ENCODE results near the gene SLC25A52. TPM values are rescaled to one million over a fixed set of nuclear protein-coding genes. Genes with fewer than 3 reads are reported as not detected.

Gene SLC25A52
- total RNA-seq, 1 donor from 2014 or later, result not detected

DNA sequence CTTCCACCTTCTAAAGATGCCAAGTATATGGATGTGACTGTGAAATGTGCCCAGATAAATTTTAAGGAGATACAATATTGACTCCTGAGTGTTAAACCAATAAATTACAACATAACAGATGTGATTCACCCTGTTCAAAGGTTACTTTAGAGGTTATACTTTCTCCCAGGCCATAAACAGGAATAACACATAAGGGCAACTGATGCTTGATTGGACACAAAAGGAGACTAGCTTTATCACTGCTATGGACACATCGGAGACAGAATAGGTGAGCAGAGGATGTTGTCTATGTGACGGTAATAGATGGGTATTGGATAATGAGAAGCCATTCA, 31.9 kb upstream of the SLC25A52 start:
- Mint-ChIP-seq H3K9me3 (no peaks in the 10 kb centered on the region), H3K27ac (no peak overlapping the region), H3K4me3 (no peak overlapping the region), H3K36me3 (no peaks in the 10 kb centered on the region), H3K27me3 (no peaks in the 10 kb centered on the region), H3K4me1 (ENCODE audit: unreplicated experiment) (no peaks in the 10 kb centered on the region)
- no peak for DNase-seq (ENCODE audit: extremely low spot score, unreplicated experiment)
- TF ChIP-seq, protein P1, sequence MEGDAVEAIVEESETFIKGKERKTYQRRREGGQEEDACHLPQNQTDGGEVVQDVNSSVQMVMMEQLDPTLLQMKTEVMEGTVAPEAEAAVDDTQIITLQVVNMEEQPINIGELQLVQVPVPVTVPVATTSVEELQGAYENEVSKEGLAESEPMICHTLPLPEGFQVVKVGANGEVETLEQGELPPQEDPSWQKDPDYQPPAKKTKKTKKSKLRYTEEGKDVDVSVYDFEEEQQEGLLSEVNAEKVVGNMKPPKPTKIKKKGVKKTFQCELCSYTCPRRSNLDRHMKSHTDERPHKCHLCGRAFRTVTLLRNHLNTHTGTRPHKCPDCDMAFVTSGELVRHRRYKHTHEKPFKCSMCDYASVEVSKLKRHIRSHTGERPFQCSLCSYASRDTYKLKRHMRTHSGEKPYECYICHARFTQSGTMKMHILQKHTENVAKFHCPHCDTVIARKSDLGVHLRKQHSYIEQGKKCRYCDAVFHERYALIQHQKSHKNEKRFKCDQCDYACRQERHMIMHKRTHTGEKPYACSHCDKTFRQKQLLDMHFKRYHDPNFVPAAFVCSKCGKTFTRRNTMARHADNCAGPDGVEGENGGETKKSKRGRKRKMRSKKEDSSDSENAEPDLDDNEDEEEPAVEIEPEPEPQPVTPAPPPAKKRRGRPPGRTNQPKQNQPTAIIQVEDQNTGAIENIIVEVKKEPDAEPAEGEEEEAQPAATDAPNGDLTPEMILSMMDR (conservative IDR thresholded peaks at IDR 0.05), result no peak

DNA sequence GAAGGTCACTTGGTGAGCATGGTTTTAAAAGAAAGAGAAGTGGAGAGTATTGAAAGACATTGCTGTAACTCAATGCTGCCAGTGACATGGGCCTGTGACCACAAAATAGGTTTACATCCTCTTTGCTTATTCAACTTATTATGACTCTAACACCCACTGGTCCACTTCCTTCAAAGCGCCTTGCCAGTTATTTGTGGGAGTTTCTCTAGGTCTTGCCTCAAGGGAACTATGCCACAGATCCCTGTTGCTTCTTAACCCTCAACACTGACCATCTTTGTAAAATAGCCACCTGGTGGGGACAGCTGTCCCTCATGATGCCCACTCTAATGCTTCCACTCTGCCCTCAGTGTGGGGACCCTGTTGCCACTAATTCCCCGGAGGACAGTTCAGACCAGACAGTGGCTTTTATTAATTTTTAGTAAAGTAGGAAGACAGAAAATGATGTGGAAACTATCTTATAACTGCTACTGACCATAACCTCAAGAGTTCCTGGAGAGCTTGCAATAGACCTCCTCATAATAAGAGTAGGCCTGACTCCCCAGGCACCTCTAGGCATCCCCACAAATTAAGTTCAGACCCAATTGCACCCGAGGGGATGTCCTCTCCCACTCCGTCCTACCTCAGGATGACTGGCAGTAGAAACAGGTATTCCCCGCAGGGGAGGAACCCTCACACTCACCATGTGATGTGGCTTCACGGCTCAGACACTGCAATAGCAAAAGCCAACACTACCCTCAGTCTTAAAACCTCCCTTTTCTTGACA, 31.3 kb upstream of the SLC25A52 start:
- TF ChIP-seq, protein P1 (conservative IDR thresholded peaks at IDR 0.05), result no peak
- Mint-ChIP-seq H3K9me3 (no peaks in the 10 kb centered on the region), H3K36me3 (no peaks in the 10 kb centered on the region), H3K27me3 (no peaks in the 10 kb centered on the region), H3K4me3 (no peak overlapping the region), H3K4me1 (ENCODE audit: unreplicated experiment) (no peaks in the 10 kb centered on the region), H3K27ac (no peak overlapping the region)
- no peak for DNase-seq (ENCODE audit: extremely low spot score, unreplicated experiment)

DNA sequence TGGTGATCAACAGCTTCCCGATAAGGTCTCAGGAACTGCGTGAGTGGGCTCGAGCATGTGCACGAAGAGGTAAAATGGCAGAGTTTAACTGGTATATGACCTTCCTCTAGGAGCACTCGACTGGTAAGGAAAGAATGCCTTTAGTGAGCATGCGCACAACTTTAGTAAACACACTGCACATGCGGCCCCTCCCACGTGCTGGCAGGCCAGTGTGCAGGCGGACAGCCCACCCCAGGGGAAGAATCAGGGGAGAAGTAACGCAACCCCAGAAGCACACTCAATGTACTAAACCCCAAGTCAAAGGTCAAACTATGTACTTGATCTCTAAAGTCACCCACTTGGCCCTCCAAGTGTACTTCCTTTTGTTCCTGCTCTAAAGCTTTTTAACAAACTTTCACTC, 28.7 kb upstream of the SLC25A52 start:
- no peak for DNase-seq (ENCODE audit: extremely low spot score, unreplicated experiment)
- Mint-ChIP-seq H3K27me3 (no peaks in the 10 kb centered on the region), H3K27ac (no peak overlapping the region), H3K9me3 (no peaks in the 10 kb centered on the region), H3K4me3 (no peak overlapping the region), H3K4me1 (ENCODE audit: unreplicated experiment) (no peaks in the 10 kb centered on the region), H3K36me3 (no peaks in the 10 kb centered on the region)
- TF ChIP-seq, protein P1 (conservative IDR thresholded peaks at IDR 0.05), result no peak

DNA sequence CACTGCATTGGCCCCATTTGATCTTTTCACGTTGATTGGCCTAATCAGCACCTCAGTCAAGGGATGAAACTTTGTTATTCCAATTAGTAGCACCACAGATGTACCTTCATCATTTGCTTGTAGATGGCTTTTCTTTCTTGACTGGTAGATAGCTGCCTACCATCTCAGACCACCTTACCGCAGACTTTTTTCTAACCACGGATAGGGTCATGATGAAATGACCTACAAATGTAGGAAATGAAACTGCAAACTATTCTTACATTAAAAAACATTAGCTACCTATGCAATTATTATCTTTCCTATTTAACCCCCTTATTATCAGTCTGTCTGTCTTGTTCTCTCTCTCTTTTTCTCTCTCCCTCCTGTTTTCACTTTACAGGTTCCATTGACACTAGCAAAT, 22.4 kb upstream of the SLC25A52 start:
- Mint-ChIP-seq H3K27ac (no peak overlapping the region), H3K4me3 (no peak overlapping the region), H3K27me3 (no peaks in the 10 kb centered on the region), H3K36me3 (no peaks in the 10 kb centered on the region), H3K4me1 (ENCODE audit: unreplicated experiment) (no peaks in the 10 kb centered on the region), H3K9me3 (peaks cover 6% of the 10 kb centered on the region)
- TF ChIP-seq, protein P1 (conservative IDR thresholded peaks at IDR 0.05), result no peak
- no peak for DNase-seq (ENCODE audit: extremely low spot score, unreplicated experiment)

DNA sequence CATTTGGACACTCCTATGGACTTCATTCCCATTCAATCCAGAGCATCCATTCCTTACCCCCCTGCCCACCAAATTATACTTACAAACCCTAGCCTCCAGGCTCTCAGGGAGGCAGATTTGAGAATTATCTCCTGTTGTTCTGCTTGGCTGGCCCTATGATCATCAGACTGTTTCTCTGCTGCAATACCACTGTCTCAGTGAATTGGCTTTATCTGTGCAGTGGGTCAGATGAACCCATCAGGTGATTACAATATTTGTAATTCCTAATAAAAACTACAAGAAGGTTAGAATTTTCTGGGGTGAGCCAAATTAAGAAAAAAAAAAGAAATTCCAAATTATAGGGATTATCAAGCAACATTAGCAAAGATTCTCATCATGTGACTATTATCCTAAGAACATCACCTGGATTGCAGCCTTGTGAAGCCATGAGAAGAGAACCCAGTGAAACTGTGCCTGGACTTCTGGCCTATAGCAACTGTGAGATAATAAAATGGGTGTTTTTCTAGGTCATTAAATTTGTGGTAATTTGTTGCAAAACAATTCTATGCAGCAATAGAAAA, 17.8 kb upstream of the SLC25A52 start:
- TF ChIP-seq, protein P1 (conservative IDR thresholded peaks at IDR 0.05), result no peak
- H3K9me3 Mint-ChIP-seq, result peaks cover 9% of the 10 kb centered on the region

More for the DNA sequence above, 17.8 kb upstream of the SLC25A52 start:
- Mint-ChIP-seq H3K4me3 (no peak overlapping the region), H3K4me1 (ENCODE audit: unreplicated experiment) (peaks cover 4% of the 10 kb centered on the region), H3K27me3 (no peaks in the 10 kb centered on the region), H3K36me3 (no peaks in the 10 kb centered on the region), H3K27ac (no peak overlapping the region)
- DNase-seq (ENCODE audit: extremely low spot score, unreplicated experiment), result no peak
